ENCODE data around the gene C9orf43. TPM values are rescaled to one million over a fixed set of nuclear protein-coding genes. Genes with fewer than 3 reads are reported as not detected.

Gene C9orf43
- total RNA-seq, 2 experiments from 2014 or later, result 1.8 to 2.9 TPM

DNA sequence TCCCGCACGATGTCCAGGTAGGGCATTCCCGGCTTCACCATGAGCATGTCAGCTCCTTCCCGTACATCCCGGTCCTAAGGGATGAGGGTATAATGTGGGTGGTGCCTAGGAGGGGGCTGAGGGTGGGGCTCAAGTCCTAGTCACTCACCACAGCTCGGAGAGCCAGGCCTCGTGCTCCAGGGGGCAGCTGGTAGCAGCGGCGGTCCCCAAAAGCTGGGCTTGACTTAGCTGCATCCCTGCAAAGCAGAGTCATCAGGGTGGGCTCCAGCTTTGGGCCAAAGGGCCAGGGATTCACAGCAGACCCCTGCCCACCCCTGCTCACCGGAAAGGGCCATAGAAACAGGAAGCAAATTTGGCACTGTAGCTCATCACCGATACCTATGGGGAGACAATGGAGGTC lies 21.1 kb upstream of the C9orf43 start:
- H3K4me3 ChIP-seq (ENCODE audit: low read depth, low read length, poor library complexity, severe bottlenecking), result no peak overlapping the region
- no peak overlapping the region for H2AFZ ChIP-seq (ENCODE audit: low read length)
- intact Hi-C loops (cut with micrococcal nuclease; ENCODE audit: unreplicated experiment), result no loop called here
- H4K20me1 ChIP-seq (ENCODE audit: insufficient read depth, low read length), result no peaks in the 10 kb centered on the region
- H3K79me2 ChIP-seq (ENCODE audit: insufficient read depth, low read depth, low read length), result no peaks in the 10 kb centered on the region
- H3K4me1 ChIP-seq (ENCODE audit: insufficient read depth, low read length, poor library complexity, severe bottlenecking), result no peaks in the 10 kb centered on the region
- CTCF ChIA-PET (ENCODE audit: unreplicated experiment), result no interaction called here
- BruUV-seq (replicated peaks), result no TSS peak
- H3K27ac ChIP-seq (ENCODE audit: low read depth, low read length, poor library complexity, severe bottlenecking), result no peak overlapping the region
- no peaks in the 10 kb centered on the region for H3K9me3 ChIP-seq (ENCODE audit: low read length)
- DNase-seq (ENCODE audit: low spot score), result no peak
- H3K36me3 ChIP-seq (ENCODE audit: insufficient read depth, low read length), result peaks cover 22% of the 10 kb centered on the region
- no peaks in the 10 kb centered on the region for H3K9me2 ChIP-seq (ENCODE audit: insufficient read depth, low read length)
- POLR2A ChIA-PET, result no interaction called here
- no peak for TF ChIP-seq EZH2phosphoT487 (IDR thresholded peaks at IDR 0.05; ENCODE audit: borderline replicate concordance, low read depth, low read length)
- no peak for TF ChIP-seq CTCF (conservative IDR thresholded peaks at IDR 0.05; ENCODE audit: low read length)
- no peak overlapping the region for H3K4me2 ChIP-seq (ENCODE audit: low read length)

DNA sequence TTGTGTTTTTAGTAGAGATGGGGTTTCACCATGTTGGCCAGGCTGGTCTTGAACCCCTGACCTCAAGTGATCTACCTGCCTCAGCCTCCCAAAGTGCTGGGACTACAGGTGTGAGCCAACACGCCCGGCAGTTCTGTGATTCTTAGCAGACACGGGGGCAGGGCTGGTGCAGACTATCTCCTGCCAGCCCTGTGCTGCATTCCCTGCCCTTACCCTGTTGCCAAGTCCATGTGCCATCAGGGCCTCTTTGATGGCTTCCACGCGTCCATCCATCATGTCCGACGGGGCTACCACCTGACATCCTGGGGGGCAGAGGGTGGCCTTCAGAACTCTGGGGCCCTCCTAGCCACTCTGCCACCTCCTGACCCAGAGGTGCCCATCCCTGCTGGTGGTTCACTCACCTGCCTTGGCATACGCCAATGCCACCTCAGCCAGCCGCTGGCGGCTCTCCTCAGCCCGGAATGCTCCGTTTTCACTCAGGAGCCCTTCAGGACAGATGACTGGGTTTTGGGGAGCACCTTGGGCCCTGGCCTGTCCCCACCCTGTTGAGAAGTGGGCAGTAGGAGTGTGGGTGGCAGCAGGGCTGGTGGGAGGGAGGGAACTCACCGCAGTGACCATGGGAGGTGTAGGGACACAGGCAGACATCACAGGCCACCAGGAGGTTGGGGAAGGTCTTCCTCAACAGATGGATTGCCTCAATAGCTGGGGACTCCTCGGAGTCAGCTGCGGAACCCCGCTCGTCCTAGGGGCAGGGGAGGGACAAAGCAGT lies 20.2 kb upstream of the C9orf43 start:
- TF ChIP-seq CTCF (conservative IDR thresholded peaks at IDR 0.05; ENCODE audit: low read length) (no peak), EZH2phosphoT487 (IDR thresholded peaks at IDR 0.05; ENCODE audit: borderline replicate concordance, low read depth, low read length) (no peak)
- BruUV-seq (replicated peaks), result no TSS peak
- POLR2A ChIA-PET, result no interaction called here
- Histone ChIP-seq H3K4me1 (ENCODE audit: insufficient read depth, low read length, poor library complexity, severe bottlenecking) (no peaks in the 10 kb centered on the region), H3K36me3 (ENCODE audit: insufficient read depth, low read length) (peaks cover 22% of the 10 kb centered on the region), H3K79me2 (ENCODE audit: insufficient read depth, low read depth, low read length) (no peaks in the 10 kb centered on the region), H3K4me3 (ENCODE audit: low read depth, low read length, poor library complexity, severe bottlenecking) (no peak overlapping the region), H3K9me2 (ENCODE audit: insufficient read depth, low read length) (no peaks in the 10 kb centered on the region), H3K27ac (ENCODE audit: low read depth, low read length, poor library complexity, severe bottlenecking) (no peak overlapping the region), H4K20me1 (ENCODE audit: insufficient read depth, low read length) (no peaks in the 10 kb centered on the region), H2AFZ (ENCODE audit: low read length) (no peak overlapping the region), H3K4me2 (ENCODE audit: low read length) (no peak overlapping the region), H3K9me3 (ENCODE audit: low read length) (no peaks in the 10 kb centered on the region)
- no peak for DNase-seq (ENCODE audit: low spot score)
- CTCF ChIA-PET (ENCODE audit: unreplicated experiment), result no interaction called here
- intact Hi-C loops (cut with micrococcal nuclease; ENCODE audit: unreplicated experiment), result no loop called here

DNA sequence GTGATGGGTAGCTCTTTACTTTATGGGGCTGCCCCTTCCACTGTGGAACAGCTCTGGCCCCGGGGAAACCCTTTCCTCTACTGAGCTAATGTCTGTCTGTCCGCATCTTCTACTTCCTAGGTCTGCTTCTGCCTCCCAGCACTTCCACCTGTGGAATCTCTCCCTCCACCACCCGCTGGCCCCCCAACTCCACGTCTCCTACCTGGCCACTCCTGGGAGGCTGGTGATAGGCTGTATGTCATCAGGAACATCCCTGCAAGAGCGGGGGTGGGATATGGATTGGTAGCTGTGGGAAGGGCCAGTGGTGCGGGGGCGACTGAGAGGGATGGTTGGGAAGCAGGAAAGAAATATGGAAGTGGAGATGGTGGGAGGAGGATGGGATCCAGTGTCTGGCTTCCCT lies 18.6 kb upstream of the C9orf43 start:
- H3K36me3 ChIP-seq (ENCODE audit: insufficient read depth, low read length), result peaks cover 22% of the 10 kb centered on the region
- H3K79me2 ChIP-seq (ENCODE audit: insufficient read depth, low read depth, low read length), result no peaks in the 10 kb centered on the region
- no peak overlapping the region for H3K4me3 ChIP-seq (ENCODE audit: low read depth, low read length, poor library complexity, severe bottlenecking)
- no peaks in the 10 kb centered on the region for H4K20me1 ChIP-seq (ENCODE audit: insufficient read depth, low read length)
- DNase-seq (ENCODE audit: low spot score), result no peak
- H3K9me3 ChIP-seq (ENCODE audit: low read length), result no peaks in the 10 kb centered on the region
- no peak overlapping the region for H3K27ac ChIP-seq (ENCODE audit: low read depth, low read length, poor library complexity, severe bottlenecking)
- H2AFZ ChIP-seq (ENCODE audit: low read length), result no peak overlapping the region
- BruUV-seq (replicated peaks), result no TSS peak
- no peaks in the 10 kb centered on the region for H3K9me2 ChIP-seq (ENCODE audit: insufficient read depth, low read length)
- H3K4me1 ChIP-seq (ENCODE audit: insufficient read depth, low read length, poor library complexity, severe bottlenecking), result no peaks in the 10 kb centered on the region
- CTCF ChIA-PET (ENCODE audit: unreplicated experiment), result no interaction called here
- no peak for TF ChIP-seq CTCF (conservative IDR thresholded peaks at IDR 0.05; ENCODE audit: low read length)
- TF ChIP-seq EZH2phosphoT487 (IDR thresholded peaks at IDR 0.05; ENCODE audit: borderline replicate concordance, low read depth, low read length), result no peak
- intact Hi-C loops (cut with micrococcal nuclease; ENCODE audit: unreplicated experiment), result no loop called here
- POLR2A ChIA-PET, result no interaction called here
- H3K4me2 ChIP-seq (ENCODE audit: low read length), result no peak overlapping the region

All from OCI-LY7 (cell line).